CD14-positive monocyte (primary cell): Measurements from ENCODE around the gene ECHDC3. TPM values are rescaled to one million over a fixed set of nuclear protein-coding genes. Genes with fewer than 3 reads are reported as not detected.

Experiments used
- DNase-seq, 3 donors: peaks; one replicate each; pipeline ENCODE4 v3.0.0-alpha.2; 2011 to 2022
- H2AFZ ChIP-seq: 2 replicates; pipeline ENCODE4 v1.6.0; 2012; ENCODE audit warnings: mild to moderate bottlenecking, low read depth, low read length, inconsistent platforms; ENCODE audit not compliant: insufficient read depth, poor library complexity, severe bottlenecking
- H3K27ac ChIP-seq, 2 donors: 1 replicate in 1 of 2; 2 replicates in 1 of 2; pipeline ENCODE4 v1.5.1; 2012 to 2013; ENCODE audit warnings: low read length in 2 of 2, control low read depth in 1 of 2, inconsistent platforms in 1 of 2, low read depth in 1 of 2, mild to moderate bottlenecking in 1 of 2
- H3K27me3 ChIP-seq, 2 donors: one replicate each; pipeline versions ENCODE4 v1.6.0 to v1.6.1; 2011 to 2013; ENCODE audit warnings: low read length in 2 of 2; ENCODE audit not compliant: control insufficient read depth in 2 of 2, insufficient read depth in 2 of 2
- H3K36me3 ChIP-seq, 2 donors: replicated peaks in 1 of 2; 1 replicate in 1 of 2; 2 replicates in 1 of 2; pipeline versions ENCODE4 v1.5.1 to v1.6.1; 2012 to 2013; ENCODE audit warnings: low read length in 2 of 2, control low read depth in 1 of 2, inconsistent platforms in 1 of 2, mild to moderate bottlenecking in 1 of 2; ENCODE audit not compliant: insufficient read depth in 2 of 2, control insufficient read depth in 1 of 2
- H3K4me1 ChIP-seq, 2 donors: 1 replicate in 1 of 2; 2 replicates in 1 of 2; pipeline versions ENCODE4 v1.5.1 to v1.6.1; 2012 to 2013; ENCODE audit warnings: low read length in 2 of 2, control low read depth in 1 of 2, inconsistent platforms in 1 of 2, mild to moderate bottlenecking in 1 of 2, moderate library complexity in 1 of 2; ENCODE audit not compliant: insufficient read depth in 2 of 2, control insufficient read depth in 1 of 2
- H3K4me2 ChIP-seq: replicated peaks from 2 replicates; pipeline ENCODE3; 2012; ENCODE audit warnings: low read length, moderate library complexity, mild to moderate bottlenecking; ENCODE audit not compliant: poor library complexity, severe bottlenecking; ENCODE audit errors: extremely low read depth
- H3K4me3 ChIP-seq, 3 experiments: fragments of 200-600 bp in 1 of 3; sonication (generic) in 1 of 3; replicated peaks in 1 of 3; 1 replicate in 2 of 3; 2 replicates in 1 of 3; pipeline ENCODE4 v1.5.1; 2011 to 2013; ENCODE audit warnings: low read length in 3 of 3, mild to moderate bottlenecking in 3 of 3, control low read depth in 2 of 3, low read depth in 2 of 3, inconsistent platforms in 1 of 3, moderate library complexity in 1 of 3
- H3K79me2 ChIP-seq: 2 replicates; pipeline ENCODE4 v1.6.0; 2012; ENCODE audit warnings: mild to moderate bottlenecking, control low read depth, inconsistent platforms, low read length, moderate library complexity; ENCODE audit not compliant: insufficient read depth
- H3K9ac ChIP-seq: 2 replicates; pipeline ENCODE4 v1.6.0; 2017; ENCODE audit warnings: low read length, mild to moderate bottlenecking; ENCODE audit not compliant: insufficient read depth, poor library complexity, severe bottlenecking
- H3K9me3 ChIP-seq, 2 donors: replicated peaks in 1 of 2; 1 replicate in 1 of 2; 2 replicates in 1 of 2; pipeline versions ENCODE4 v1.5.1 to v1.6.1; 2012 to 2013; ENCODE audit warnings: low read length in 2 of 2, control low read depth in 1 of 2; ENCODE audit not compliant: control insufficient read depth in 1 of 2, insufficient read depth in 1 of 2
- H4K20me1 ChIP-seq: 2 replicates; pipeline ENCODE4 v1.6.0; 2012; ENCODE audit warnings: mild to moderate bottlenecking, low read length, control low read depth, moderate library complexity; ENCODE audit not compliant: insufficient read depth
- H3K27ac Mint-ChIP-seq, 7 donors: one replicate each; pipeline ENCODE4 v1.8.0; 2020; ENCODE audit warnings: mild to moderate bottlenecking in 7 of 7, mixed read lengths in 7 of 7, moderate library complexity in 6 of 7, inconsistent platforms in 2 of 7
- H3K27me3 Mint-ChIP-seq, 3 donors: one replicate each; pipeline ENCODE4 v1.8.0; 2021 to 2022; ENCODE audit warnings: low read depth in 3 of 3, mild to moderate bottlenecking in 3 of 3, mixed read lengths in 3 of 3, moderate library complexity in 3 of 3, inconsistent platforms in 1 of 3
- H3K36me3 Mint-ChIP-seq, 2 donors: one replicate each; pipeline ENCODE4 v1.8.0; 2020; ENCODE audit warnings: mixed read lengths in 2 of 2, inconsistent platforms in 1 of 2, mild to moderate bottlenecking in 1 of 2
- H3K4me1 Mint-ChIP-seq: one replicate; pipeline ENCODE4 v1.8.0; 2020; ENCODE audit warnings: mild to moderate bottlenecking, mixed read lengths
- H3K4me3 Mint-ChIP-seq, 2 donors: one replicate each; pipeline ENCODE4 v1.8.0; 2020; ENCODE audit warnings: mild to moderate bottlenecking in 2 of 2, mixed read lengths in 2 of 2, moderate library complexity in 1 of 2
- H3K9me3 Mint-ChIP-seq, 7 donors: one replicate each; pipeline ENCODE4 v1.8.0; 2020 to 2022; ENCODE audit warnings: mixed read lengths in 7 of 7, mild to moderate bottlenecking in 6 of 7, moderate library complexity in 6 of 7, inconsistent platforms in 2 of 7
- CTCF ChIP-seq: fragments of 200-600 bp; IDR thresholded peaks from one replicate; pipeline ENCODE4 v1.8.0; 2022; ENCODE audit warnings: antibody characterized with exemption, mild to moderate bottlenecking
- WGBS: methylation state at CpG from one replicate; pipeline ENCODE4 v1.1.5; 2013; ENCODE audit warnings: missing lambda C conversion rate; ENCODE audit not compliant: insufficient coverage; 5-methylcytosine and 5-hydroxymethylcytosine counted together
- intact Hi-C, 2 donors: fragments of 100-400 bp; cut with micrococcal nuclease; formaldehyde crosslinking; loops; one replicate each; pipeline versions ENCODE4 v1.15.0 to v1.15.1; 2023
- polyA plus RNA-seq, 3 donors: library from polyadenylated mRNA; depleted of rRNA in 1 of 3; unstranded in 2 of 3; stranded (reverse) in 1 of 3; fragments of 300-500 nt in 2 of 3; fragments of >200 nt in 1 of 3; fragmentation: Illumina TruSeq in 2 of 3; gene quantifications; 1 replicate in 2 of 3; 2 replicates in 1 of 3; pipeline ENCODE4 v1.2.3, GENCODE V29; 2012 to 2021

ECHDC3 gene
- polyA plus RNA-seq, 3 donors: 9.2 to 10.6 (median 9.4) TPM

DNA sequence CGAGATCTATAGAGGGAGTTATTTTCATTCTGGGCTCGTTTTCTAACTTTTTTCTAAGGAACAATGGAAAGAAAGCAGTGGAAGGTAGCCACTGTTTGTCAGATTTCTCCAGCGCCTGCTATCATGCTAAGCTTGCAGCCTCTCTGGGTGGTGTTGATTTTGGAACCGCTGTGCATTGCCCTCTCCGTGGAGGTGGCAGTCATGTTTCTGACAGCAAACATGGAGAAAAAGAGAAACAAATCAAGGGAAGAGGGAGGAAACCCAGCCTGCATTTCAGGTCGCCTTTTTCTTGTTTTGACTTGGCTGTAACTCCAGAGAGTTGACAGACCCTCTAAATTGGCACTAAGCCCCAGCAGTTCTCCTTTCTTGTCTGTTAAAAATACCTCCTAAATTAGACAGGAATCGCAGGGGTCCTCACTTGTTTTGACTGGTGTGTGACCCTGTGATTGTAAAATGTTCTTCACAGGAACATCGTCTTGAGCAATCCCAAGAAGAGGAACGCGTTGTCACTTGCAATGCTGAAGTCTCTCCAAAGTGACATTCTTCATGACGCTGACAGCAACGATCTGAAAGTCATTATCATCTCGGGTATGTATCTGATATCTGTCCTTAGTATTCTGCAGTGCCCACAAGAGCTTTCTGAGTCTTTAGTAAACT, 4.8 kb downstream of the ECHDC3 start:
- Mint-ChIP-seq H3K27me3 (peaks cover 2 to 7% (median 2%) of the 10 kb centered on the region in 3 donors), H3K4me3 (peak overlapping the region; percentile 66 to 90), H3K9me3 (peaks cover 0 to 2% (median 0%) of the 10 kb centered on the region in 7 donors), H3K4me1 (peaks cover 52% of the 10 kb centered on the region), H3K27ac (peak overlapping the region; percentile 85 to 92 (median 88)), H3K36me3 (peaks cover 31 to 34% of the 10 kb centered on the region in 2 donors)
- H3K27ac ChIP-seq: peak overlapping the region; percentile 18 to 79
- 34% methylated on average over 6 of the region's 13 CpGs for WGBS
- intact Hi-C loops: loop anchor here in 1 of 2 donors (10.0 kb wide), 1 partner anchor 132 kb away; the partner anchor contains the start of gene USP6NL
- TF ChIP-seq CTCF: no peak
- no peaks in the 10 kb centered on the region for H4K20me1 ChIP-seq
- peak overlapping the region; percentile 83 for H2AFZ ChIP-seq
- no peaks in the 10 kb centered on the region for H3K9me3 ChIP-seq
- peaks cover 4 to 22% of the 10 kb centered on the region in 2 donors for H3K36me3 ChIP-seq
- H3K9ac ChIP-seq: peak overlapping the region; percentile 0
- H3K79me2 ChIP-seq: peaks cover 14% of the 10 kb centered on the region
- no peaks in the 10 kb centered on the region for H3K27me3 ChIP-seq
- H3K4me2 ChIP-seq: peak overlapping the region; percentile 76
- H3K4me3 ChIP-seq: peak overlapping the region; percentile 10 to 66 (median 26)
- DNase-seq: peak; percentile 60 to 68 (median 65)
- H3K4me1 ChIP-seq: peaks cover 29 to 53% of the 10 kb centered on the region in 2 donors

DNA sequence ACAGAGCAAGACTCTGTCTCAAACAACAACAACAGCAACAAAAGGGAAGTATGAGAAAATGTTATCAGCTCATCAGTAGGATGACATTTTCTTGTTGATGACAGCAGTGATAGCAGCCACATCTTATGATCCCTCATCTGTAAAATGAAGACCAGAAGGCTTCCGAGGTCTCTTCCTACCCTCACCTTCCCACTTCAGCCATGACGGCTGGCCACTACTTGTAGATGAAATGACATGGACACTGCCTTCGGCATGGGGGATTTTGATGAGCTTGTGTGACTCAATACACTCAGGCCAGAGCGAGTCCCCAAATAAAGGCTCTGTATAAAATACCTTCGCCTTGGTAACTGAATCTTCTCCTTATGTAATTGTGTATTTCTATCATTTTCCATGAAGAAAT, 6.7 kb downstream of the ECHDC3 start:
- no peaks in the 10 kb centered on the region for H4K20me1 ChIP-seq
- Mint-ChIP-seq H3K27me3 (peaks cover 2% of the 10 kb centered on the region in 3 donors), H3K36me3 (peaks cover 42 to 48% of the 10 kb centered on the region in 2 donors), H3K4me1 (peaks cover 41% of the 10 kb centered on the region), H3K27ac (peak overlapping the region in 3 of 7 donors; percentile 25 to 75 (median 68)), H3K4me3 (no peak overlapping the region), H3K9me3 (peaks cover 0 to 2% (median 0%) of the 10 kb centered on the region in 7 donors)
- no peak for TF ChIP-seq CTCF
- peaks cover 18 to 37% of the 10 kb centered on the region in 2 donors for H3K4me1 ChIP-seq
- H3K4me3 ChIP-seq: no peak overlapping the region
- H2AFZ ChIP-seq: no peak overlapping the region
- H3K27ac ChIP-seq: no peak overlapping the region
- no CpG with 5 or more reads among the region's 5 CpGs for WGBS
- peaks cover 2% of the 10 kb centered on the region for H3K79me2 ChIP-seq
- H3K27me3 ChIP-seq: no peaks in the 10 kb centered on the region
- no peak overlapping the region for H3K4me2 ChIP-seq
- peaks cover 12 to 34% of the 10 kb centered on the region in 2 donors for H3K36me3 ChIP-seq
- H3K9ac ChIP-seq: no peak overlapping the region
- intact Hi-C loops: loop anchor here in 1 of 2 donors (10.0 kb wide), 1 partner anchor 134 kb away; the partner anchor contains the start of gene USP6NL
- H3K9me3 ChIP-seq: no peaks in the 10 kb centered on the region
- no peak for DNase-seq
